Nasal cavity respiratory epithelium epithelial cell of viscerocranial mucosa (primary cell): ENCODE measurements around the gene ABCD3. TPM values are rescaled to one million over a fixed set of nuclear protein-coding genes. Genes with fewer than 3 reads are reported as not detected.

ENCODE experiments used
- total RNA-seq: library from RNA; depleted of rRNA; stranded (reverse); fragments of >200 nt; gene quantifications from 2 replicates; pipeline ENCODE4 v1.2.3, GENCODE V29; 2014

ABCD3 gene
- total RNA-seq = 47.2 and 50.7 TPM in 2 replicates

DNA sequence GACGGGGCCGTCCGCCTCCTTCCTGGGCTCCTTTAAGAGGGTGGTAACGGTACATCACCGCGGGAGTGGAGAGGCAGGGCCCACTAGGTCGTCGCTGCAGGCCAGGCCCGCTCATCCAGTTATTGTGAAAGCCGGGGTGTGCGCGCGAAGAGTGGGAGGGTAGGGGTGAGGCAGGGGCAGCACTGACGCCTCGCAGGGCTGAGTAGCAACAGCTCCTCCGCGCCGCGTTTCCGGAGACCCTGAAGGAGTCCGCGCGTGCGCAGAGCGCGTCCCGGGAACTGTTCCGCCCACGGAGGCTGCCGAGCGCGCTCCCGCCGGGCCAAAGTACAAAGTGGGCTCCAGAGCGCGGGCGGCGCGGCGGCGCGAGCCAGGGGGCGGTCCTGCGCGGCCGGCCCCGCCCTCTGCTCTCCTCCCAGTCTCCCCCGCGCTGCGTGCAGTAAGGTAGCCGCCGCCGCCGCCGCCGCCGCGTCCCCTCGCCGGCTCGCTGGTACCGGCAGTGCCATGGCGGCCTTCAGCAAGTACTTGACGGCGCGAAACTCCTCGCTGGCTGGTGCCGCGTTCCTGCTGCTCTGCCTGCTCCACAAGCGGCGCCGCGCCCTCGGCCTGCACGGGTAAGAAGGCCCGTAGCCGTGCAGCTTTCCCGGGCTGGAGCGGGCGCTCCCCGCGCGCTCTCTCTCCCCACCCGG is at the start of gene ABCD3:
TSS of gene ABCD3 (plus strand) at position 412 of the 686 bp plus-strand sequence. CDS start at position 502, 90 bp downstream.

DNA sequence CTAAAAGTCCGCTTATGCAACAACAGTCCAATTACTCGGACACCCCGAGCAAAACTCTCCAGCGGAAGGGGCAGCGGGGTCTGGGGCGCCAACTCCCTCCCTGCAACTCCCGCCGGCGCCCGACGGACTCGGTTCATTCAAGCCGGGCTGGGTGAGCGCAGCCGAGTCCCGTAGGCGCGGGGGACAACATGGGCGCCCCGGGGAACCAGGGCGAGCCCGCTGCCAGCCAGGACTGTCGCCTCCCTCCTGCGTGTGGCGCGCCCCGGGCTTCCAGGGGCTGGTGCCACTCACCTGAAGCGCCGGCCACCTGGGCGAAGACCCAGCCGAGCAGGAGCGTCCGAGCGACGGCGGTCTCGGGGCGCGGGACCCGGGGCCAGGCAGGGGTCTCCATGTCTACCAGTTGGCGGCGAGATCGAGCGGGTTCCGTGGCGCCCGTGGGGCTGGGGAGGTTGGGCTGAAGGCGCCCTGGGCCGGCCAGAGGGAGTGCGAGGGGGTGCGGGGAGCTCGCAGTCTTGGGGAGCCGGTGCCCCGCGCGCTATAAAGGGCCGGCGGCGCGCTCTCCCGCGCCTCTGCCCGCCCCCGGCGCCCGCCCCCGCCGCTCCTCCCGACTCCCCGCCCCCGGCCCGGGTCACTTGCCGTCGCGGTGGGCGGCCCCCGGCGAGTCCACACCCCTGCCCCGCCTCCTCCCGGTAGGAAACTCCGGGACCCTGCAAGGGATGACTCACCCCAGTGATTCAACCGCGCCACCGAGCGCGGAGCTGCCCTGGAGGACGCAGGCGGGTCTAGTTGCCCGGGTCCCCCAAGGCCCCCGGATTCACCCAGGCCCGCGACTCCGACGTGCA is 123.3 kb downstream of the ABCD3 start, which contains the start of gene F3:
TSS of gene F3 (minus strand) at position 514 of the 842 bp plus-strand sequence. CDS start at position 391, 123 bp downstream.

Other genes with a start within 250 kb of the ABCD3 start
- gene ARHGAP29, start 180.8 kb upstream of the ABCD3 start, total RNA-seq = 10.4 and 20.5 TPM in 2 replicates
- 460 and 781 TPM in 2 replicates for gene F3, start 123.4 kb downstream of the ABCD3 start, total RNA-seq